Fibroblast of skin of back (primary cell): ENCODE data around the gene ZNF385B.
A peak's percentile ranks its signal among the peaks of the same experiment; 100 is the strongest.

ENCODE experiments used
- DNase-seq: peaks from one replicate; pipeline ENCODE4 v3.0.0-alpha.2; 2013

Gene ZNF385B

GRCh38 chr2:179741317-179741716 is 120.1 kb downstream of the ZNF385B start:
- DNase-seq, result no peak

DNA sequence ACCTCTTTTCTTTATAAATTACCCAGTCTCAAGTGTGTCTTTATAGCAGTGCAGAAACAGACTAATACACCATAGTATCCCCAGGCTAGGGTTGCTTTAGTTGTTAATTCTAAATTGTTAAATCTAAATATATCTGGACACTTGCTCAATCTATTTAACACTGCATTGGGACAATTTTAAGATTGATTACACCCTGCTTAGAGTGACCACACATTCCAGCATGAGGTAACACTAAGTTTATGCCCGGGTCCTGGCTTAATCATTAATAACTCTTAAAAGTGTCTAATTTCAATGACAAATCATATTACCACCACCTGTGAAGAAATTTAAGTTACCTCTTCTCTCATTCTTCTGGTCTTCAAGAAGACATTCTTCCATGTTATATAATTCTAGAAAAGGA is 131.4 kb downstream of the ZNF385B start:
- DNase-seq, result no peak

GRCh38 chr2:179726461-179727180 is 134.8 kb downstream of the ZNF385B start:
- no peak for DNase-seq

- DNase-seq, result no peak
These were observed 137.0 kb downstream of the ZNF385B start for GRCh38 chr2:179724403-179724802.

DNA sequence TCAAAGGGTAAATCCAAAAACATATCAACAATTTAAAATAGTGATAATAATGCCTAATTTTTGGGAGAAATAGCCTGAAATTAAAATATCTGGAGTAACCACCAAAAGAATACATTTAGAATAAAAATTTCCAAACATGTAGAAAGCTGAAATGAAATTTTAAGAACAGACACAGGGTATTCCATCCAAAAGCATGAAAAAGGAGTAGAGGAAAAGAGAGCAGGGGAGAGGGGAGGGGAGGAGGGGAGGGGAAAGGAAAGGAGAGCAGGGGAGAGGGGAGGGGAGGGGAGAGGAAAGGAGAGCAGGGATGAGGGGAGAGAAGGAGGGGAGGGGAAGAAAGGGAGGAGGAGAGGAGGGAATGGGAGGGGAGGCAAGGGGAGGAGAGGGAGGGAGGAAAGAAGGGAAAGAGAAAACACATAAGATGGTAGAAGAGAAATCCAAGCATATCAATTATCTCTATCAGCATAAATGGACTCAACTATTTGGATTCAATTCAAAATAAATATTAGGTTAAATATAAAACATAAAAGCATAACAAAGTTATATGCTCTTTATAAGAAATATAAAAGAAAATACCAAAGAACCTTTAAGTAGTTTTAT is 141.1 kb downstream of the ZNF385B start:
- DNase-seq, result no peak

DNA sequence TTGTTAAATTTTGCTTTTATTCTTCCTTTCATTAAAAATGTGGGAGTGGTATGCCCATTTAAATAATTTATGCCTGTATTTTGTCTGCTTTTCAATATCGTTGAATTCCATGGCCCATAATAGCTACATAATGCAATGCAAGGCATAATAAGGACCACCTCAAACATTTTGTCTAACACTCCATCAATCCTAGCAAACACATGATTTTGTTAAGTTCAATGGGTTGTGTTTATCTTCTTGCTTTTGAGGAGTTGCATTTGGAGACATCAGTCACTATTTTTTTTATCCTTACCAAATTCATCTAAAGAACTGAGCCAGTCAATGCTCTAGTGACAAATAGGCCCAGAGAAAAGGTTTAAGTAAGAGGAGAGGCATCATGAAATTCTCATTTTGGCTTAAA is 145.5 kb downstream of the ZNF385B start:
- DNase-seq, result no peak

DNA sequence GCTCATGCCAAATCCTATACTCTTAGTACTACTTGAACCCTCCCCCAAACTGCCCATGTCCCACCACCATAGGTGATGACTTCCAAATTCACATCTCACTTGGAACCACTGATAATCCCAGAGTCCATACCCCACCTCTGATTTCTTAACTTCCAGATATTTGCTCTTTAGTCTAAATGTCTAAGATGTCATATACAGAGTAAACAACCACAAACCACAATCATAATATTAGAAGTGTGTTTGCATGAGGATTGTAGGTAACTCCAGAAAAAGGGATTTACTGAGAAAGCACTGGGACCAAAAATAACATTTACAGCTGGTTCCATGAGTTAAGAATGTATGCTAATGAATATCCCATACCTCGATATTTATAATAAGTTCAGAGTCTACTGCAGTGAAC is 146.2 kb downstream of the ZNF385B start:
- no peak for DNase-seq

DNA sequence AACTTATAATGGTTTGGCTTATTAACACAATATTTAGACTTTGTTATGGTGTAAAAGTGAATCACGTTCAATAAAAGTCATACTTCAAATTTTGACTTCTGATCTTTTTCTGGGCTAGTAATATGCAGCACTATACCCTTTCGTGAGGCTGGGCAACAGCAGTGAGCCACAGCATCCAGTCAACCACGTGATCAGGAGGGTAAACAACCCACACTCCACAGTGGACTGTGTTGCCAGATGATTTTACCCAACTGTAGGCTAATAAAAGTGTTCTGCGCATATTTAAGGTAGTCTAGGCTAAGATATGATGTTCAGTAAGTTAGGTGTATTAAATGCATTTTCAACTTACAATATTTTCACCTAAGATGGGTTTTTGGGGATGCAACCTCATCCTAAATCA is 148.6 kb downstream of the ZNF385B start:
- no peak for DNase-seq

DNA sequence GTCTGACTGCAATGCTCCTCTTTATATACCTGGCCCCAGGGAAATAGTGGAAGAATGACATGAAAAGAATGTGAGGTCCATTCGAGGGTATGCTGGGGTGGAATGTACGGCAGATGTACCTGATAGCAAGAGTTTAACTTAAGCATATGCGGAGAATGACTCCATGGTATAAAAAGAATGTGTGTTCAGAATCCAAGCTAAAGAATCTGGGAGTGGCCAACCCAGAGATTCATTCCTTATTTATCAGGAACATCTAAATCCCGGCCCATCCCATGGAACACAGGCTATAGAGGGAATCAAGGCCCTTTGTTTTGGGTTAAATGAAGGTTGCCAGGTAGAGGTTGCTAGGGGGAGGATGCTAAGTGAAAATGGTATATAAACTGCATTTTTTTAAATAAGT is 150.0 kb downstream of the ZNF385B start:
- DNase-seq, result no peak

DNA sequence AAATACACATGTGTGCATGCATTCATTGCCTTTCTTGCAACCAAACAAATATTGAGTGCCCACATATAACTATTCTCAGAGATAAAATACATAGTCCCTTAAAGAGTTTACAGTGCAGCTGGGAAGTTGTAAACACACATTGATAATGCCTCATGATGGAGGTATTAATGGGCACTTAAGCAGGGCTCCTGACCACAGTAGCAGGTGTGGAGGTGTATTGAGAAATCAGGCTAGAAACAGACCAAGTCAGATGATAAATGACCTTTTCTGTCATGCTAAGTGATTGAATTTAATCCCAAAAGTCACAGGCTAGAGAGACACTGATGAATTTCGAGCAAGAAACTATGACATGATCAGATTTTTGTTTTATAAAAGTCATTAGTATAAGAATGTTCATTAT is 157.7 kb downstream of the ZNF385B start:
- no peak for DNase-seq

- no peak for DNase-seq
These were observed 158.5 kb downstream of the ZNF385B start for GRCh38 chr2:179702912-179703311.

DNA sequence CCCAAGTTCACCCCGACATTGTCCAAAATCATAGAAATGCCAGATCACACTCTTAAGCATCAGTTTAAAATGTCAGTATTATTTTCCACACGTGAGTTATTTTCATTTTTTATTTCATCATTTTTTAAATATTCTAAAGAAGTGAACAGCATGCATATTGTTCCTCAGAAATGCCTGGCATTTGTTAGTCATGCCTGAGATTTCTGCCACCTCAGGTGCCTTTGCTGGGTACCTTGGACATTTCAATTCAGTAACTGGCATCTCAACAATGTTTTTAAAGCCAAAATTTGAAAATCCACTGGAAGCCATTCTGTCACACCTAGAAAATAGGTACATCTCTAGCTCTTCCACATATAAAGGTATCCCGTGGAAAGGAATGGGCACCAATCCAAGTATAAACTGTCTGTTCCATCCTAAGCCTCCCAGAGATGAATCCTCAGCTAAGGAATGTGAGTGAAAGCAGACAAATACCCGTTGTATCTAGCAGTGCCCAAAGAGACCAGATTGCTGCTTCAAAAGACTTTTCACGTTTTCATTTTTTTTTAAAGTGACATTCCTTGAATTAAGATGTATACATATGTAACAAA is 159.8 kb downstream of the ZNF385B start:
- DNase-seq, result peak; percentile 24

GRCh38 chr2:179695486-179695885 is 165.9 kb downstream of the ZNF385B start:
- DNase-seq, result no peak

GRCh38 chr2:179694963-179695362 is 166.4 kb downstream of the ZNF385B start:
- no peak for DNase-seq

- DNase-seq, result peak; percentile 1
These were observed 168.8 kb downstream of the ZNF385B start for GRCh38 chr2:179692610-179693009.

- no peak for DNase-seq
These were observed 169.4 kb downstream of the ZNF385B start for GRCh38 chr2:179692043-179692442.

DNA sequence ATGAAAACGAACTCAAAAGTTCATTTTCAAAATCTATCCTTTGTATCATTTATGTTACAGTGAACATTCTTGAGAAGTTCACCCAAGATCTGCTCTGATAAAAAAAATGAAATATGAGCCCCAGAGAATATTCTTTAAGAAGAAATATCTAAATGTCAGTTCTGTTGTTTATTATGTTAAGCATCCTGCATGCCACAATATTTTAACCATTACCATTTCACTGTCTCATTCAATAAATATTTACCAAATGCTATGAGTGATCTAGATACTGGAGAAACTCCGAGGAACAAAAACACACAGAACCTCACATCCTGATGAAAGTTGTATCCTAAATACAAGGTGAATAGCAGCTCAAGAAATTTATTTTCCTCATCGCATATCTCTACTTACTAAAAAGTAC is 170.2 kb downstream of the ZNF385B start:
- peak; percentile 10 for DNase-seq

DNA sequence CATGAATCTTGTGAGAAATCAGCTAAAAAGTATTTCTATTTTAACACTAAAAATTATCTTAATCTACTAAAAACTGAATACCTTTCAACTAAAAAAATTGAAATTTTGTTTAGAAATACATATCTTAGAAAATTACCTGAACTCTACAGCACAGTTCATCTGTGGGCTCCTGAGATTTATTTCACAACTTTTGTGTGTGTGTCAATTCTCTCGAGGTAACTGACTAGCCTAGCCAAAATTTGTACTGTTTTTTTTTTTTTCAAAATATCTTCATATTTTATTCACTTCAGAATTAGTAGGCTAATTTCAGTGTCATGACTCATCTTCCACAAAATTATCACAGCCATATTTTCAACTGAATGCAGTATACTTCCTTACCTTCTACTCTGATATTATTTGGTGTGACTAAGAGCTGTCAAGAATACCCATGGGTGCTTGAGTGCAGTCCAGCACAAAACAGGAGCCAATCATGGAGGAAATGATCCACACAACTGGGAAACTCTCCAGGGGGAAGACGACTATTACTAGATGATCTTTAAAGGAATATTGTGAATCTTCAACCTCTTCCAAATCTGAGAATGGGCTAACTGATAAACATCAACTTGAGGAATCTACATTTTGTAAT is 174.6 kb downstream of the ZNF385B start:
- peak; percentile 36 for DNase-seq

DNA sequence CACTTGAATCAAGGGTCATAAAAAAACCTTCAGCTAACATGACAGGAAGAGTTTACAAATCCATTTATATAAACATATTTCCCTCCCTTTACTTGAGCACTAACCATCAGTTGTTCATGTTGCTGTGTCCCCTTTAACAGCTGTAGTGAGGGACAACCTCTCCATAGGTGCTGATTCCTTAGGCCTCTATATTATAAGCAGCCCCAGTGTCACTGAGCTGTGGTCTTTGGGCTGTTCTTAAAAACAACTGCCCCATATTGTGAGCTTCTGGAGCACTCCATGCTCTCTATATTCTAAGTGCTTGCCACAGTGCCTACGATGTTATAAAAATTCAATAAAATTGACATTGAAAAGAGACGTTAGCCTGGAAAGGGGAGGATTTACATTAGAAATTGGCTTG is 175.3 kb downstream of the ZNF385B start:
- no peak for DNase-seq

DNA sequence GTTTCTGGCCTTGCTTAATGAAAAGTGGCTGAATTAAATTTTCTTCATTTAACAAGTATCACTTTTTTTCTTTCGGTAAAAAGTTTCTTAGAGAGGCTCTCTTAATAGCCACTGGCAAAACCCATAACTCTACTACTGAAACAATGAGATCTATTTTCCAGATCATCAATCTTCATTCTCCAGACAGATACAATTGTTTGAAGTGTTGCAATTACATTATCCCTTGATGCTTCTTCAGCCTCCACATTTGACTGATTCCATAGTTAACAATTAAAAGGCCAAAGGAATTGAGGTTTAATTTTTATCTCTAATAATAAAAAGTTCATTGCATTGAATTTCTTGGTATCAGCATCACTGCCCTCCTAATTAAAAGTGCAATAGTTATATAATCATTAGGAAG is 176.3 kb downstream of the ZNF385B start:
- DNase-seq, result no peak

GRCh38 chr2:179682756-179683155 is 178.7 kb downstream of the ZNF385B start:
- DNase-seq, result no peak

- no peak for DNase-seq
These were observed 183.5 kb downstream of the ZNF385B start for GRCh38 chr2:179677746-179678505.

DNA sequence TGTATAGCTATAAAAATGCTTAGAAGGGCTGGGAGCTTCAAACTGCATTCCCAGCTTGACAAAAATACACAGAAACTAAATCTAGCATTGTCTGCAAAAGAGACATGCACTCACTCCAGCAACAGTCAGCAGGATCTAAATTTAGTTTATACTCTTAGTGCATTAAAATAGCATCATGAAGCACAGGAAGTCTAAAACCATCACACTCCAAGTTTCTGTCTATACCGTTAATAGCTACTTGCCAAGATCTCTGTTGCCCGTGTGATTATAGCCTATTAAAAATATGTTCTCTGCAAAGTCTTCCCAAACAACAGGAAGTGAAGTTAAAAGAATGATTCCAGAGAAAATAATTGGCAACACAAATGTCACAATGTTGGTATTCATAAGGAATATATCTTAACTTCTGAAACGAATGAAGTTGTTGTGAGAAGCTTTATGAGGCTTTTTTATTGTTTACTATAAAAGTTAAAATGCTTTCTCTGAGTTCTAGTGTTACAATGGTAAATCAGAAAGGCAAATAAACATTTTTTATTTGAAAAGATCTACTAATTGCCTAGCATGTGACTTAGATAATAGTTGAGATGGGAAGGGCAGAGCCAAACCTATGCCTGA is 184.2 kb downstream of the ZNF385B start:
- no peak for DNase-seq
